MM.1S (cell line): ENCODE data around the gene SLIT3.

Experiments
- CTCF ChIP-seq: fragments of 300-600 bp; sonication (generic); IDR thresholded peaks from 2 replicates; pipeline ENCODE4 v1.5.1; 2016; ENCODE audit warnings: antibody characterized with exemption, low read length, mixed read lengths
- EZH2 ChIP-seq: fragments of 300-600 bp; sonication (generic); optimal IDR thresholded peaks from 2 replicates; pipeline ENCODE3; 2017; ENCODE audit warnings: low read depth, mild to moderate bottlenecking, antibody characterized with exemption, low read length, mixed read lengths

- TF ChIP-seq CTCF (no peak), EZH2 (no peak)
Observed at GRCh38 chr5:168971100-168971499, 329.8 kb downstream of the SLIT3 start.
